Ascending aorta (tissue), 2 donors: ENCODE measurements around the gene THOC6. TPM values are rescaled to one million over a fixed set of nuclear protein-coding genes. Genes with fewer than 3 reads are reported as not detected.
A peak's percentile ranks its signal among the peaks of the same experiment; 100 is the strongest.

Experiments
- DNase-seq, 2 donors: peaks; one replicate each; pipeline ENCODE4 v3.0.0-alpha.2; 2019; ENCODE audit warnings: low spot score in 2 of 2
- H3K27ac ChIP-seq, 2 donors: fragments of 200-600 bp; sonication (generic); one replicate each; pipeline ENCODE4 v1.5.1; 2016 to 2017; ENCODE audit warnings: mild to moderate bottlenecking in 1 of 2
- H3K27me3 ChIP-seq: fragments of 200-600 bp; sonication (generic); one replicate; pipeline ENCODE4 v1.5.1; 2017
- H3K36me3 ChIP-seq, 2 donors: fragments of 200-600 bp; sonication (generic); one replicate each; pipeline ENCODE4 v1.5.1; 2016
- H3K4me1 ChIP-seq, 2 donors: fragments of 200-600 bp; sonication (generic); one replicate each; pipeline ENCODE4 v1.5.1; 2016 to 2017; ENCODE audit warnings: mild to moderate bottlenecking in 1 of 2
- H3K4me3 ChIP-seq, 2 donors: fragments of 200-600 bp; sonication (generic); one replicate each; pipeline ENCODE4 v1.5.1; 2016 to 2017; ENCODE audit warnings: mild to moderate bottlenecking in 1 of 2
- H3K9me3 ChIP-seq, 2 donors: fragments of 200-600 bp; sonication (generic); one replicate each; pipeline ENCODE4 v1.5.1; 2016
- intact Hi-C: fragments of 100-400 bp; cut with DNase I; formaldehyde crosslinking; loops from one replicate; pipeline ENCODE4 v1.15.1; 2023
- total RNA-seq: library from RNA; depleted of rRNA; stranded (reverse); fragments of >200 nt; gene quantifications from one replicate; pipeline ENCODE4 v1.1.0, GENCODE V29; 2016
- TF ChIP-seq, protein P1 (sequence below), 3 experiments: fragments of 200-600 bp in 2 of 3; fragments of 450-650 bp in 1 of 3; sonication (generic) in 2 of 3; IDR thresholded peaks; one replicate each; pipeline ENCODE4 v1.5.1; 2016 to 2019; ENCODE audit warnings: antibody characterized with exemption in 3 of 3, mild to moderate bottlenecking in 1 of 3, moderate library complexity in 1 of 3

Gene THOC6
- total RNA-seq, 1 donor from 2014 or later: 32.6 TPM

DNA sequence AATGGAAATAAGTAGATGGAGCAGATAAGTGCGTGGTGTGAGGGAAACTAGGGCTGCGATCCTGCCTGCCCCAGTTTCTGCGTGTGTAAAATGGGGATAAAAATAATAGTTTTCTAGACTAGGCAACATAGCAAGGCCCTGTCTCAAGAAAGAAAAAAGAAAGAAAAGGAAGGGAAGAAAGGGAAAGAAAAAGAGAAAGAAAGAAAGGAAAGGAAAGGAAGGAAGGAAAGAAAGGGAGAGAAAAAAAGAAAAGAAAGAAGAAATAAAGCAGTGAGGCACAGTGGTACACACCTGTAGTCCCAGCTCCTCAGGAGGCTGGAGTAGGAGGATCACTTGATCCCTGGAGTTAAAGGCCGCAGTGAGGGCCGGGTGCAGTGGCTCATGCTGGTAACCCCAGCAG is 41.4 kb upstream of the THOC6 start:
- intact Hi-C loops: loop anchor here (5.0 kb wide), 1 partner anchor 70 kb away; the partner anchor contains the start of gene FLYWCH1
- TF ChIP-seq, protein P1, sequence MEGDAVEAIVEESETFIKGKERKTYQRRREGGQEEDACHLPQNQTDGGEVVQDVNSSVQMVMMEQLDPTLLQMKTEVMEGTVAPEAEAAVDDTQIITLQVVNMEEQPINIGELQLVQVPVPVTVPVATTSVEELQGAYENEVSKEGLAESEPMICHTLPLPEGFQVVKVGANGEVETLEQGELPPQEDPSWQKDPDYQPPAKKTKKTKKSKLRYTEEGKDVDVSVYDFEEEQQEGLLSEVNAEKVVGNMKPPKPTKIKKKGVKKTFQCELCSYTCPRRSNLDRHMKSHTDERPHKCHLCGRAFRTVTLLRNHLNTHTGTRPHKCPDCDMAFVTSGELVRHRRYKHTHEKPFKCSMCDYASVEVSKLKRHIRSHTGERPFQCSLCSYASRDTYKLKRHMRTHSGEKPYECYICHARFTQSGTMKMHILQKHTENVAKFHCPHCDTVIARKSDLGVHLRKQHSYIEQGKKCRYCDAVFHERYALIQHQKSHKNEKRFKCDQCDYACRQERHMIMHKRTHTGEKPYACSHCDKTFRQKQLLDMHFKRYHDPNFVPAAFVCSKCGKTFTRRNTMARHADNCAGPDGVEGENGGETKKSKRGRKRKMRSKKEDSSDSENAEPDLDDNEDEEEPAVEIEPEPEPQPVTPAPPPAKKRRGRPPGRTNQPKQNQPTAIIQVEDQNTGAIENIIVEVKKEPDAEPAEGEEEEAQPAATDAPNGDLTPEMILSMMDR (IDR thresholded peaks at IDR 0.05): no peak
- H3K4me1 ChIP-seq: peaks cover 10 to 15% of the 10 kb centered on the region in 2 donors

DNA sequence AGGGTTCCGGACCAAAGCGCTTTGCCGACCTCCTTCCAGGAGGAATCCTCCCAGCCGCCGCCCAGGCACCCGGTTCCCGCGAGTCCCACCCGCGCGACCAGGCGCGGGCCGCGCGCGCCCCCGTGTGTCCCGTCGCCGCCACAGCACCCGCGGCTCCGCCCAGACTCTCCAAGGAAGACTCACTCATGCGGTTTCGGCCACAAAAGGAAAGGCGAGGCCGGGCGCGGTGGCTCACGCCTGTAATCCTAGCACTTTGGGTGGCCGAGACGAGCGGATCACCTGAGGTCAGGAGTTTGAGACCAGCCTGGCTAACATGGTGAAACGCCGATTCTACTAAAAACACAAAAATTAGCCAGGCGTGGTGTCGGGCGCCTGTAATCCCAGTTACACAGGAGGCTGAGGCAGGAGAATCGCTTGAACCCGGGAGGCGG is 40.1 kb upstream of the THOC6 start:
- Histone ChIP-seq H3K36me3 (no peaks in the 10 kb centered on the region), H3K4me3 (peak overlapping the region in 1 of 2 donors; percentile 53), H3K27ac (no peak overlapping the region), H3K4me1 (peaks cover 10 to 15% of the 10 kb centered on the region in 2 donors), H3K27me3 (no peaks in the 10 kb centered on the region), H3K9me3 (no peaks in the 10 kb centered on the region)
- intact Hi-C loops: loop anchor here (5.0 kb wide), 1 partner anchor 71 kb away; the partner anchor contains the start of gene FLYWCH1
- DNase-seq: peak; percentile 31 to 91
- TF ChIP-seq, protein P1 (IDR thresholded peaks at IDR 0.05): peak; percentile 83 to 95 (median 90)

More for the DNA sequence above, 41.4 kb upstream of the THOC6 start:
- Histone ChIP-seq H3K4me3 (no peak overlapping the region), H3K9me3 (no peaks in the 10 kb centered on the region), H3K36me3 (no peaks in the 10 kb centered on the region), H3K27me3 (no peaks in the 10 kb centered on the region), H3K27ac (no peak overlapping the region)
- DNase-seq: no peak

DNA sequence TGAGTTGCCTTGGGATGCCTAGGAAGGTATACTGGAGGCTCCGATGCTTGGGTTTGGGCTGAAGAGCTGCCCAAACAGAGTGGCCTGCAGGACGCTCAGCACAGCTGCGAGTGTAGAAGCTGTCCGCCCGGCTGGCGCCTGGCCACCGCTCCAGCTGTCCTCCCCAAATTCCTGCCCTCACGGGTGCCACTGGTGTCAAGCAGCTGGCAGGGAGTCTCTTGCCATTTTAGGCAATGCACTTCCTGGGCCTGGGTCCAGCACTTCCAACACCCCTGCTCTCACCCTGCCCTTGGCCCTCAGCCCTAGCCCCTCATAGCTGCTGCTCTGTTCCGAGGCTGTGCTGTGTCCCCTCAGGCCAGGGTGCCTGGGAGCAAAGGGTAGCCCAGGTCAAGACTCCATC is 38.4 kb upstream of the THOC6 start:
- no peak overlapping the region for H3K27ac ChIP-seq
- H3K4me1 ChIP-seq: peaks cover 5 to 8% of the 10 kb centered on the region in 2 donors
- H3K36me3 ChIP-seq: no peaks in the 10 kb centered on the region
- H3K9me3 ChIP-seq: no peaks in the 10 kb centered on the region
- no peak overlapping the region for H3K4me3 ChIP-seq
- DNase-seq: no peak
- H3K27me3 ChIP-seq: no peaks in the 10 kb centered on the region
- TF ChIP-seq, protein P1 (IDR thresholded peaks at IDR 0.05): no peak
- intact Hi-C loops: no loop called here

DNA sequence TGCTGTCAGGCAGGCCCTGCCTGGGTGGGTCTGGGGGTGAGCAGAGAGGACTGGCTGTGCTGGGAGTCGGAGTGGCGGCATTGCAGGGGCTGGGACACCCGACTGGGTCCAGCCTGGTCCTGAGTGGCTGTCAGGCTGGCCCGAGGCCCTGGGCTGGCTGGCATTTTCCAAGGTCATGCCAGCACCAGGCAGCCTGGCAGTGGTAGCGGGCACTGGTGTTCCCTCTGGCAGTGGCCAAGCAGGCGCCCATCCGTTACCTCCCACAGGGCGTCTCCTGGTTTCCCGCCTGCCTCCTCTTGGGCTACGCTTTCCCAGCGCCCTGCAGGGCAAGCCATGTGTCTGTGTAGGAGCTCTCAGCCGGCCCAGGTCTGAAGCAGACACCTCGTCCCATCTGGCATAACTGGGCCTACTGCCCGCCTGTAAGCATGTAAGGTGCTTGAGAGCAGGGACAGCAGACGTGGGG is 37.9 kb upstream of the THOC6 start:
- Histone ChIP-seq H3K36me3 (no peaks in the 10 kb centered on the region), H3K27ac (no peak overlapping the region), H3K9me3 (no peaks in the 10 kb centered on the region), H3K27me3 (no peaks in the 10 kb centered on the region), H3K4me3 (no peak overlapping the region), H3K4me1 (peaks cover 5% of the 10 kb centered on the region in 2 donors)
- no peak for DNase-seq
- TF ChIP-seq, protein P1 (IDR thresholded peaks at IDR 0.05): no peak
- intact Hi-C loops: no loop called here

DNA sequence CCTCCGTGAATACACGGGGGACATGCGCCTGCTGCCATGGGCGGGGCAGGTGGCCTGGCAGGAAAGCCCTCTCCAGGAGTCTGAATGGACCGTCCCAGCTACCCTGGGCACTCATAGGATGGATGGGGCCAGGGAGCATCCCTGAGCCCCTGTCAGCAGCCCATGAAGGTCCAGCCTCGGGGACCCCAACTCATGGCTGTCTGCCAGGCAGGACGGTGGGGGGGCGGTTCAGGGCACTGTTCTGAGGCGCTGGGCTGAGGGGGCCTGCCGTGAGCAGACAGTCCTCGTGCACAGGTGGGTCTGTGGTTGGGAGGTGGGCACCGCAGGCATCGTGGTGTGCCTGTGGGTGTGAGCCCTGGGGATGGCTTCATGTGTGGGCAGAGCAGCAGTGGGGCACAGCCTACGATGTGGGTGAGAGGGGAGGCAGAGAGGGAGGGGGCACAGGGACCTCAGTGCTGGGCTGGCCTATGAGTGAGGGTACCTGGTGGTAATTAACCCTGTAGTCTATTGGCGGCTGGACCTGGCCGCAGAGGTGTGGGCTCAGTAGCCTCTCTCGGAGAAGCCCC is 37.1 kb upstream of the THOC6 start:
- DNase-seq: no peak
- H3K27ac ChIP-seq: no peak overlapping the region
- H3K4me3 ChIP-seq: no peak overlapping the region
- H3K9me3 ChIP-seq: no peaks in the 10 kb centered on the region
- no peaks in the 10 kb centered on the region for H3K27me3 ChIP-seq
- TF ChIP-seq, protein P1 (IDR thresholded peaks at IDR 0.05): no peak
- peaks cover 3 to 5% of the 10 kb centered on the region in 2 donors for H3K4me1 ChIP-seq
- intact Hi-C loops: no loop called here
- H3K36me3 ChIP-seq: no peaks in the 10 kb centered on the region
